Endothelial cell of umbilical vein (primary cell): Measurements from ENCODE around the gene PARP6. TPM values are rescaled to one million over a fixed set of nuclear protein-coding genes. Genes with fewer than 3 reads are reported as not detected.

ENCODE experiments used
- BruUV-seq: library from RNA; stranded (reverse); fragments of 400-500 nt; replicated peaks from 2 replicates; lab custom pipeline; 2021; lab: Mats Ljungman, UMichigan
- CTCF ChIA-PET: fragments of 300-600, 350-600 bp; sonication (Branson Sonifier 250); formaldehyde crosslinking; loops from one replicate; lab custom pipeline; 2021; ENCODE audit warnings: antibody characterized with exemption, inconsistent platforms; lab: Charles Lee
- POLR2A ChIA-PET: fragments of 300-600, 350-600 bp; sonication (Branson Sonifier 250); formaldehyde crosslinking; loops from one replicate; lab custom pipeline; 2021; ENCODE audit warnings: antibody characterized with exemption, inconsistent platforms; lab: Charles Lee
- DNase-seq: peaks from one replicate; pipeline ENCODE4 v3.0.0-alpha.2; 2011; ENCODE audit warnings: low read depth, low spot score
- FAIRE-seq: peaks from 2 replicates; lab custom pipeline; 2011; peaks lifted over from hg19 to GRCh38; lab: Jason Lieb, UNC
- H2AFZ ChIP-seq: 2 replicates; pipeline ENCODE4 v1.6.0; 2012; ENCODE audit warnings: low read depth, low read length, control low read depth, inconsistent platforms
- H3K27ac ChIP-seq: 2 replicates; pipeline ENCODE4 v1.5.1; 2011; ENCODE audit warnings: low read depth, mild to moderate bottlenecking, control low read depth, low read length, moderate library complexity; ENCODE audit not compliant: insufficient read depth
- H3K27me3 ChIP-seq, 2 experiments: 2 replicates each; pipeline versions ENCODE4 v1.6.0 to v1.6.1; 2011; ENCODE audit warnings: low read length in 2 of 2, mixed read lengths in 1 of 2; ENCODE audit not compliant: control insufficient read depth in 2 of 2, insufficient read depth in 2 of 2
- H3K36me3 ChIP-seq, 2 experiments: 2 replicates in 1 of 2; 3 replicates in 1 of 2; pipeline ENCODE4 v1.5.1; 2011; ENCODE audit warnings: low read length in 2 of 2, mild to moderate bottlenecking in 1 of 2, moderate library complexity in 1 of 2; ENCODE audit not compliant: control insufficient read depth in 2 of 2, insufficient read depth in 2 of 2; ENCODE audit errors: extremely low read depth in 1 of 2
- H3K4me1 ChIP-seq: 3 replicates; pipeline ENCODE4 v1.5.1; 2011; ENCODE audit warnings: mild to moderate bottlenecking, low read length; ENCODE audit not compliant: control insufficient read depth, insufficient read depth; ENCODE audit errors: extremely low read depth
- H3K4me2 ChIP-seq: 2 replicates; pipeline ENCODE4 v1.6.1; 2011; ENCODE audit warnings: low read length, control low read depth, mixed read lengths; ENCODE audit not compliant: insufficient read depth
- H3K4me3 ChIP-seq, 3 experiments: fragments of 200-600 bp in 1 of 3; sonication (generic), shearing (Covaris generic) in 1 of 3; replicated peaks in 1 of 3; 2 replicates each; pipeline ENCODE4 v1.5.1; 2011 to 2016; ENCODE audit warnings: control low read depth in 3 of 3, low read length in 3 of 3, mild to moderate bottlenecking in 2 of 3, inconsistent platforms in 1 of 3, low read depth in 1 of 3, moderate library complexity in 1 of 3; ENCODE audit not compliant: insufficient read depth in 1 of 3
- H3K79me2 ChIP-seq: 2 replicates; pipeline ENCODE4 v1.6.0; 2012; ENCODE audit warnings: low read length, inconsistent platforms; ENCODE audit not compliant: control insufficient read depth, insufficient read depth
- H3K9ac ChIP-seq: replicated peaks from 2 replicates; pipeline ENCODE3; 2011; ENCODE audit warnings: low read length, control low read depth; ENCODE audit not compliant: insufficient read depth; ENCODE audit errors: extremely low read depth
- H3K9me1 ChIP-seq: replicated peaks from 3 replicates; pipeline ENCODE4 v1.6.0; 2011; ENCODE audit warnings: mild to moderate bottlenecking, low read length; ENCODE audit not compliant: control insufficient read depth, insufficient read depth; ENCODE audit errors: extremely low read depth
- H3K9me3 ChIP-seq: replicated peaks from 2 replicates; pipeline ENCODE4 v1.5.1; 2012; ENCODE audit warnings: low read length, inconsistent platforms; ENCODE audit not compliant: control insufficient read depth, insufficient read depth
- H4K20me1 ChIP-seq: replicated peaks from 2 replicates; pipeline ENCODE3; 2011; ENCODE audit warnings: mild to moderate bottlenecking, low read length; ENCODE audit not compliant: control insufficient read depth, insufficient read depth; ENCODE audit errors: extremely low read depth
- EZH2 ChIP-seq: IDR thresholded peaks from 2 replicates; pipeline ENCODE4 v1.6.1; 2012; ENCODE audit warnings: borderline replicate concordance, low read depth, mild to moderate bottlenecking, moderate library complexity, low read length, inconsistent platforms; ENCODE audit not compliant: severe bottlenecking
- FOS ChIP-seq: IDR thresholded peaks from 2 replicates; pipeline ENCODE4 v1.6.1; 2011; ENCODE audit warnings: mild to moderate bottlenecking, low read length, moderate library complexity, borderline replicate concordance; ENCODE audit not compliant: insufficient read depth
- GATA2 ChIP-seq: IDR thresholded peaks from 2 replicates; pipeline ENCODE4 v1.7.0; 2011; ENCODE audit warnings: low read depth, mild to moderate bottlenecking, moderate library complexity, mixed read lengths, low read length; ENCODE audit not compliant: insufficient read length, insufficient read depth
- JUN ChIP-seq: IDR thresholded peaks from 2 replicates; pipeline ENCODE4 v1.6.1; 2011; ENCODE audit warnings: borderline replicate concordance, low read depth; ENCODE audit not compliant: insufficient read length, insufficient read depth
- MYC ChIP-seq: IDR thresholded peaks from one replicate; pipeline ENCODE4 v1.6.1; 2011; ENCODE audit warnings: mild to moderate bottlenecking, low read depth, low read length
- POLR2A ChIP-seq: IDR thresholded peaks from 2 replicates; pipeline ENCODE4 v1.6.1; 2012; ENCODE audit warnings: low read depth, mild to moderate bottlenecking, control low read depth, low read length
- POLR2AphosphoS5 ChIP-seq: IDR thresholded peaks from 2 replicates; pipeline ENCODE4 v1.6.1; 2012; ENCODE audit warnings: low read depth, mild to moderate bottlenecking, control low read depth, low read length, moderate library complexity; ENCODE audit not compliant: insufficient read depth
- dilution Hi-C: fragments of 300-500 bp; cut with MboI; formaldehyde crosslinking; loops from one replicate; pipeline ENCODE4 v1.15.0; 2019; ENCODE audit warnings: low sequenced_read_pairs; ENCODE audit not compliant: extremely low pct_ligation_motif_present
- intact Hi-C: fragments of 100-400 bp; cut with micrococcal nuclease; formaldehyde crosslinking; loops from one replicate; pipeline ENCODE4 v1.10.0; 2022
- polyA plus RNA-seq, 4 experiments: library from polyadenylated mRNA; depleted of rRNA in 3 of 4; stranded (reverse) in 3 of 4; unstranded in 1 of 4; fragments of >200 nt; gene quantifications; 2 replicates each; pipeline versions ENCODE4 v1.2.1 to v1.2.3, GENCODE V29; 2011 to 2012; ENCODE audit warnings: missing spikeins in 1 of 4
- total RNA-seq: library from RNA; stranded (reverse); gene quantifications from 2 replicates; pipeline ENCODE4 v1.2.3, GENCODE V29; 2021
- TF ChIP-seq, protein P1 (sequence below): IDR thresholded peaks from 2 replicates; pipeline ENCODE4 v1.6.1; 2011; ENCODE audit not compliant: insufficient read depth, insufficient read length
- TF ChIP-seq, protein P2 (sequence below), 2 donors: IDR thresholded peaks; 1 replicate in 1 of 2; 2 replicates in 1 of 2; pipeline ENCODE4 v1.5.1; 2011; ENCODE audit warnings: low read length in 2 of 2, mild to moderate bottlenecking in 2 of 2, moderate library complexity in 2 of 2, control low read depth in 1 of 2, inconsistent platforms in 1 of 2, low read depth in 1 of 2; ENCODE audit not compliant: insufficient read depth in 1 of 2; ENCODE audit errors: extremely low read depth in 1 of 2

Gene PARP6
- total and polyA plus RNA-seq, 2 donors (not counting 3 experiments of a cell fraction or from before 2014, with no cell fraction given), result 41.1 to 53.3 TPM

DNA sequence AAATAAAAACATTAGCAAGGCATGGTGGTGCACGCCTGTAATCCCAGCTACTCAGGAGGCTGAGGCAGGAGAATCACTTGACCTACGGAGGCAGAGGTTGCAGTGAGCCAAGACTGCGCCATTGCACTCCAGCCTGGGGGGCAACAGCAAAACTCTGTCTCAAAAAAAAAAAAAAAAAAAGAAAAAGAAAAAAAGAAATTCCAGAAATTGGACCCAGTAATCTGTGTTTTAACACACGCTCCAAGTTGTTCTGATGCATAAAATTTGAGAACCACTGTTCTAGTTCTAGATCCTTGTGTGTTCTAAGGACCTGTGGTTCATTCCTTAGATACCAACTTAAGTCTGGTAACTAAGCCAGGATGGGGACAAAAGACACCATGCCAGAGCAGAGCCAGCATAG, 2.6 kb downstream of the PARP6 start:
- no peaks in the 10 kb centered on the region for H3K27me3 ChIP-seq
- POLR2A ChIA-PET, result interaction anchor here (0.7 kb wide), 1 partner anchor 42 kb away, joined by 5 read pairs; no protein-coding TSS in a partner anchor
- H3K36me3 ChIP-seq, result peaks cover 7 to 22% of the 10 kb centered on the region in 2 experiments
- intact Hi-C loops, result no loop called here
- H3K79me2 ChIP-seq, result peaks cover 2% of the 10 kb centered on the region
- H2AFZ ChIP-seq, result no peak overlapping the region
- H3K9ac ChIP-seq, result no peak overlapping the region
- FAIRE-seq, result no peak
- CTCF ChIA-PET, result interaction anchor here (0.7 to 1.1 kb wide), 3 partner anchors 40 to 69 kb away, joined by 3 read pairs; no protein-coding TSS in a partner anchor
- H3K9me3 ChIP-seq, result no peaks in the 10 kb centered on the region
- no peak overlapping the region for H3K4me3 ChIP-seq
- H3K27ac ChIP-seq, result no peak overlapping the region
- peaks cover 12% of the 10 kb centered on the region for H3K4me1 ChIP-seq
- dilution Hi-C loops, result no loop called here
- no peak for DNase-seq
- no peaks in the 10 kb centered on the region for H4K20me1 ChIP-seq
- no peak overlapping the region for H3K4me2 ChIP-seq
- no peak for TF ChIP-seq POLR2AphosphoS5
- no peak for TF ChIP-seq JUN
- no peak for TF ChIP-seq GATA2
- TF ChIP-seq EZH2, result no peak
- TF ChIP-seq MYC, result no peak
- TF ChIP-seq, protein P1, sequence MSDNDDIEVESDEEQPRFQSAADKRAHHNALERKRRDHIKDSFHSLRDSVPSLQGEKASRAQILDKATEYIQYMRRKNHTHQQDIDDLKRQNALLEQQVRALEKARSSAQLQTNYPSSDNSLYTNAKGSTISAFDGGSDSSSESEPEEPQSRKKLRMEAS, result no peak
- TF ChIP-seq, protein P2, sequence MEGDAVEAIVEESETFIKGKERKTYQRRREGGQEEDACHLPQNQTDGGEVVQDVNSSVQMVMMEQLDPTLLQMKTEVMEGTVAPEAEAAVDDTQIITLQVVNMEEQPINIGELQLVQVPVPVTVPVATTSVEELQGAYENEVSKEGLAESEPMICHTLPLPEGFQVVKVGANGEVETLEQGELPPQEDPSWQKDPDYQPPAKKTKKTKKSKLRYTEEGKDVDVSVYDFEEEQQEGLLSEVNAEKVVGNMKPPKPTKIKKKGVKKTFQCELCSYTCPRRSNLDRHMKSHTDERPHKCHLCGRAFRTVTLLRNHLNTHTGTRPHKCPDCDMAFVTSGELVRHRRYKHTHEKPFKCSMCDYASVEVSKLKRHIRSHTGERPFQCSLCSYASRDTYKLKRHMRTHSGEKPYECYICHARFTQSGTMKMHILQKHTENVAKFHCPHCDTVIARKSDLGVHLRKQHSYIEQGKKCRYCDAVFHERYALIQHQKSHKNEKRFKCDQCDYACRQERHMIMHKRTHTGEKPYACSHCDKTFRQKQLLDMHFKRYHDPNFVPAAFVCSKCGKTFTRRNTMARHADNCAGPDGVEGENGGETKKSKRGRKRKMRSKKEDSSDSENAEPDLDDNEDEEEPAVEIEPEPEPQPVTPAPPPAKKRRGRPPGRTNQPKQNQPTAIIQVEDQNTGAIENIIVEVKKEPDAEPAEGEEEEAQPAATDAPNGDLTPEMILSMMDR (IDR thresholded peaks at IDR 0.05; ENCODE audit: extremely low read depth in 1 of 2, insufficient read depth in 1 of 2, low read depth in 1 of 2, low read length in 2 of 2), result no peak
- TF ChIP-seq FOS, result no peak
- no peak for TF ChIP-seq POLR2A
- BruUV-seq, result no TSS peak
- no peaks in the 10 kb centered on the region for H3K9me1 ChIP-seq
